Epithelial cell of proximal tubule (primary cell): ENCODE data around the gene OPCML. TPM values are rescaled to one million over a fixed set of nuclear protein-coding genes. Genes with fewer than 3 reads are reported as not detected.

ENCODE experiments used
- DNase-seq: peaks from one replicate; pipeline ENCODE4 v3.0.0-alpha.2; 2011; ENCODE audit warnings: low read depth
- H3K4me3 ChIP-seq: 2 replicates; pipeline ENCODE4 v1.5.1; 2011; ENCODE audit warnings: low read depth, mild to moderate bottlenecking, low read length
- CTCF ChIP-seq: conservative IDR thresholded peaks from 2 replicates; pipeline ENCODE4 v1.5.1; 2012; ENCODE audit warnings: low read depth, mild to moderate bottlenecking, low read length
- total RNA-seq: library from RNA; depleted of rRNA; stranded (reverse); fragments of >200 nt; gene quantifications from 2 replicates; pipeline ENCODE4 v1.2.3, GENCODE V29; 2015

OPCML gene
- total RNA-seq, 1 donor from 2014 or later, result not detected

- no peak for DNase-seq
- no peak overlapping the region for H3K4me3 ChIP-seq
- TF ChIP-seq CTCF, result no peak
Measured at GRCh38 chr11:132773751-132774150, 758.5 kb downstream of the OPCML start.

DNA sequence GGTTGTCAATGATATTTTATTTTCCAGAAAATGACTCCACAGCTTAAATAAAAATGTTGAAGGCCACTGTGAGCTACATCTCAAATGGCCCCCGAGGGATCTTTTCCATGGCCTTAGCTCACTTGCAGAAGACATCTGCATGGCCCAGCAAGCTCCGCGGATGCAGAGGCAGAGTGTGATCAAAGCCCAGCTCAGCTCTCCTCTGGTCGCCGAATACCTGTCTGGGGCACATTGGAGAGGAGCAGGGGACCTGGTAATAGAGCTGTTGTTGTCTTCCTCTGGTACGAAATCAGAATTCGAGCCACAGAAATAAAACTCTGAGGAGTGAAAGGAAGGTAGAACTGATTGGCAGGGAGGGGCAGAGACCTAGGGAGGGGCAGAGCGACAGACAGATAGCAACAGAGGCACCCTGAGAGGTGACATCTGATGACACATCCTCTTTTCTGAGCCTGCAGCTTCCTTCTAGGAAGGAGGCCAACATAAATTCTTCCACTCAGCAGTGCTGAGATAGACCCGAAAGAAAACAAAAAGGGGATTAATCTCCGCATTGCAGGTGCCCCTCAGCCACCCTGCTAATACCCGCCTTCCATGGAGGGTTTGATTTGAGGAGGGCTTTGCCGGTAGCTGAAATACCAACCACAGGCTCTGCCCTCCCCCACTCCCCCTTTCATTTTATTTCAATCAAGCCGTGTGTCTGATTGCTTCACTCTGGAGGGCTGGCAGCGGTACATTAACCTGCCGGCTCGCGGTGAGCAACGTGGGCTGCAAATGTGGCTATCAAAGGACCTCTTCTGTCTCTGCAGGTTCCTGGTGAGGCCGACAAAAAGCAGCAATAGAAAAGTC lies 759.4 kb downstream of the OPCML start:
- no peak overlapping the region for H3K4me3 ChIP-seq
- no peak for TF ChIP-seq CTCF
- no peak for DNase-seq

- H3K4me3 ChIP-seq, result no peak overlapping the region
- no peak for DNase-seq
- no peak for TF ChIP-seq CTCF
Measured at GRCh38 chr11:132771746-132772145, 760.6 kb downstream of the OPCML start.

- H3K4me3 ChIP-seq, result no peak overlapping the region
- TF ChIP-seq CTCF, result no peak
- no peak for DNase-seq
Measured at GRCh38 chr11:132770829-132771530, 761.3 kb downstream of the OPCML start.

DNA sequence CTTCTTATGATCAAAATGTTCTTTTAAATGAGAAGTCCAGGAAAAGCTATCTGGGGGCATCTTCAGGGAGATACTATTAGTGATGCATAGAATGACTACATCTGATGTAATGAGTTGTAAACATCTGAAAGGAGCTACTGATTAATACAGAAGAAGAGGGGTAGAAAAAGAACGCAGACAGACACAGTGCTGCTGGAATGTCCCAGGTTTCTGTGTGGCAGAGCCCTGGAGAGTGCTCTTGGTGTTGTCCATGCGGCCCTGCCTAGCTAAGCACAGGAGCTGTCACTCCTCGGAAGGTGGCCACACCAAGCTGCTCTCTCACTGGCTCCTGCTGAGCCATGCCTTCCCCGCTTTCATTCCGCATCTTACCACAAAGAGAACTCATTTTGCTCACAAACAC lies 768.8 kb downstream of the OPCML start:
- TF ChIP-seq CTCF, result no peak
- no peak overlapping the region for H3K4me3 ChIP-seq
- DNase-seq, result no peak

DNA sequence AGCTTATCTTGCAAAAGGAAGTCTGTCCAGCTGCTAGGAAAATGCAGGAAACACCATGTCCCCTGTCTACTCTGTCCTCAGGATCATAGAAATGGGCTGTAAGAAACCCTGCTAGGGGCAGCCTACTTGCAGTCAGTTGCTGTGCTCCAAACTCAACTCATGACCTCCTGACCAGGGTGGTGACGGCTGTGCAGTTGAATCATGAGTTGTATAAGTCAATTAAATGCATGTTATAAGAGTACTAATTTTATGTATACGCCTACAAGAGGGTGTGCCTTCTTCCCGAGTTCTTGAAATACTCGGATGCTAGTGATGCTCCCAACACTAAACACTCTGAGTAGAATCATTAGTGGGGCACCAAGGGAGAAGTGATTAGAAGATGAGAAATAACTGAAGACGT lies 776.4 kb downstream of the OPCML start:
- no peak overlapping the region for H3K4me3 ChIP-seq
- no peak for TF ChIP-seq CTCF
- DNase-seq, result no peak
